ENCODE data around the gene ACSM2A.
"Not testable (repeated sequence)": the region's sequence is repeated elsewhere in the genome, so short reads cannot be mapped to it uniquely, and the experiment has no call there.

ACSM2A gene

DNA sequence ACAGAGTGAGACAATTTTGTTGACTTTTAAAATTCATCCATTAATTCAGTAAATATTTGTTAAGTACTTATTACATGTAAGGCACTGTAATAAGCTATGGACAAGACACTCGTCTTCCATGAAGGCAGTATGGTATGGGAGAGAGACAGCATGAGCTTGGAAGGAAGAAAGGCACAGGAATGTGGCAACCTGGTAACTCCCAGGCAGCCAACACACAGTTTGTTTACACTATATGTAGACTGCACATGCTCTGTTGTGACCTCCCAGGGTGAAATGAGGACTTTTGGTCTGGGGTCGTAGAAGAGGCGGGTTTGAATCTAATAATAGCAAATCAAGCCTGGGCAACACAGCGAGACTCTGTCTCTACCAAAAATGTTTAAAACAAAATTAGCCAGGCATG lies 9.0 kb downstream of the ACSM2A start:
- not testable (repeated sequence) for DNase-seq

DNA sequence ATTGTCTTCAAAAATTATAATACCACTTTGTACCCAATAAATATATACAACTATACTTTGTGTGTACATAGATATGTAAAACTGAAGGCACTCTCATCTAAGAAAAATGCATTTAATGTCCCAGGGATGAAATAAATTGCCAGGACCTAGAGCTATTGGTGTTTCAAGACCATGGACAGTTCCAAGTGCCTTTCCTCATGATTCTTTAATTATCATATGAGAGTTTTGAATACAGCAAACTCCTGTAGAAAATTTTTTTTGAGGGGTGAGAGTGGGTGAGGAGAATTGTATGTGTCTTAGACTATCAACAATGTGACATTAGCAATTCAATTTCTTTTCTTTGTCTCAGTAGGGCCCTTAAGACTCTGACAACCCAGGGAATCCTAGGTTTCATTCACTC lies 17.6 kb downstream of the ACSM2A start:
- DNase-seq = not testable (repeated sequence)

GRCh38 chr16:20469930-20470329 lies 18.6 kb downstream of the ACSM2A start:
- DNase-seq = not testable (repeated sequence)

- not testable (repeated sequence) for DNase-seq
These were observed 19.4 kb downstream of the ACSM2A start for GRCh38 chr16:20470732-20471131.

- DNase-seq = not testable (repeated sequence)
These were observed 25.9 kb downstream of the ACSM2A start for GRCh38 chr16:20477188-20477744.

DNA sequence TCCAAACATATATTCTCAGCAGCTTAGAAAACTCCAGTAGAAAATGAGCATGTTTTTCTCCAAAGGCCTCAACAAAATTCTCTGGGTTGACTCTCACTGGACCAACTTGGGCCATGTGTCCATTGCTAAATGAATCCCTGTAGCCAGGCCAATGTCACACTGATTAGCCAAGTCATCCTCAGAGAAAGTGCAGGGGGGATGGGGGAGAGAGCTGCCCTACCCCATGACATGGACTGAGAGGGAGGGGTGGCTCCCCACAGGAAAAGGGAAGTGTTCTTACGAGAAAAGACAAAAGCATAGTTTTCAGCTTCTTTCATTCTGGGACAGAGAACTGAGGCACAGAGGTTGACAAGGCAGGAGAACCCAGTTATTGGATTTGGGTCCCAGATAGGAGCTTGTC lies 32.7 kb downstream of the ACSM2A start:
- not testable (repeated sequence) for DNase-seq

DNA sequence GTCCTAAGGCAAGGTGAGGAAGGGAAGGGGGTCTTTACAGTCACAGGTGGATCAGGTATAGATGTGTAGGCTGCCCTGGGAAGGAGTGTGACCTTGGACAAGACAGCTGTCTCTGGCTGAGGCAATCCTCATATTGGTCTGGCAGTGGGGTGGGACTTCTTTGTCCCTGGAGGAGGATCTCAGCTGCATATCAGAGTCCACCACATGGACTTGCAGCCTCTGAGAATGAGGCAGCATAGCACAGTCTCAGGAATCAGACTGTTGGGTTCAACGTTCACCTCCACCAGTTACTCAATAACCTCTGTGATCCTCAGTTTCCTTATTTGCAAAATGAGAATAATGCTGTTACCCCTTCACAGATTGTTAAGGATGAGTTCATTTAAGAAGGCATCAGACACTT lies 33.4 kb downstream of the ACSM2A start:
- DNase-seq = no peak

- no peak for DNase-seq
These were observed 34.1 kb downstream of the ACSM2A start for GRCh38 chr16:20485408-20485807.

DNA sequence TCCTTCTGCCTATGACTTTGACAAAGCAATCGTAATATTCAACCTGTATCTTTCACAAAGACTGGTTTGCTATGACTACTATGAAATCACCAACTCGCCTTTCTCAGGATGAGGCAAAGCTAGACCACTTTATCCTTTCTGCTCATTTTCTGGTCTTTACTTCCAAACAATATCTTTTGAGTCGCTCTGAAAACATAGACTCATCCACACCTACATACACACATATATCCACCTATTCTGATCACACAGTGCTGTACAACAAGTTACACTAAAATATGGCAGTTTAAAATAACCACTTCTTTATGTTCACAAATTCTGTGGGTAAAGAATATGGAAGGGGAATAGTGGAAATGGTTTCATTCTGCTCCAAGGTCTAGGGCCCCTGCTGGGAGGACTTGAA lies 39.7 kb downstream of the ACSM2A start:
- DNase-seq = not testable (repeated sequence)

GRCh38 chr16:20491448-20491847 lies 40.1 kb downstream of the ACSM2A start:
- not testable (repeated sequence) for DNase-seq

- no peak for DNase-seq
These were observed 53.1 kb downstream of the ACSM2A start for GRCh38 chr16:20504418-20504817.

DNA sequence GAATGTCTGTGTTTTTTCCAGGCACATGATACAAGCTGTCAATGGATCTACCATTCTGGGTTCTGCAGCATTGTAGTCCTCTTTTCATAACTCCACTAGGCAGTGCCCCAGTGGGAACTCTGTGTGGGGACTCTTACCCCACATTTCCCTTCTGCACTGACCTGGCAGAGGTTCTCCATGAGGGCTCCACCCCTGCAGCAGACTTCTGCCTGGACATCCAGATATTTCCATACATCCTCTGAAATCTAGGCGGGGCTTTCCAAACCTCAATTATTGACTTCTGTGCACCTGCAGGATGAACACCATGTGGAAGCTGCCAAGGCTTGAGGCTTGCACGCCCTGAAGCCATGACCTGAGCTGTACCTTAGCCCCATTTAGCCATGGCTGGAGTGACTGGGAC lies 56.0 kb downstream of the ACSM2A start:
- no peak for DNase-seq

- no peak for DNase-seq
These were observed 59.0 kb downstream of the ACSM2A start for GRCh38 chr16:20510323-20510722.

DNA sequence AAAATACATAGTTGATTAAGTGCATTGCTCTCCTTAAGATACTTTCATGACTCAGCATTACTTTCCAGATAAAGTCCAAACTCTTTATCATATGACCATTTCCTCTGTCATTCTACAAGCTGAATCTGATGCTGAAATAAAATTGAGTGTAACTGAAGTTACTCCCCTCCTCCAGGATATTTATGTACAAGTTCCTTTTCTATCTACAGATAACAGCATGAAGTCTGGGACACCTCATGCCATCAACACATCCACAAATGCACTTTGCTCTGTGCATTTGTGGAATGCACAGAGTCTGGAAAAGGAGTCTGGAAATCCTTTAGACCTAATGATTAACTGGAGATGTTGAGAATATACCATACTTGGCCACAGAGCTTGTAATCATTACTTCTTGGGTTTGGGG lies 64.4 kb downstream of the ACSM2A start:
- DNase-seq = no peak

DNA sequence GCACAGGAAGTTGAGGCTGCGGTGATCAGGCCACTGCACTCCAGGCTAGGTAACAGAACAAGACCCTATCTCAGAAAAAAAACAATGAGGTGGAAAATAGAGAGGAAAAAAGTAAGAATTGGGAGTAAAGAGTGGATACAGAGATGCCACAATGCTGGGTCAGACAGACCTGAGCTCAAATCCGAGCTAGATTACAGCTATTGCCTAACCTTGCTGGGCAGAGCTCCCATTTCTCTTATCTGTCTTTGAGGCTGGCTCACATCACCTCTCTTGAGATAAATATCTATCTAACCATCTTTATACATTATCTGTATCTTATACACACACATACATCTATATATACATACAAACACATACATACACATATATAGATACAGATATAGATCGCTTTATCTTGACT lies 65.8 kb downstream of the ACSM2A start:
- no peak for DNase-seq

- DNase-seq = no peak
These were observed 67.9 kb downstream of the ACSM2A start for GRCh38 chr16:20519231-20519630.

DNA sequence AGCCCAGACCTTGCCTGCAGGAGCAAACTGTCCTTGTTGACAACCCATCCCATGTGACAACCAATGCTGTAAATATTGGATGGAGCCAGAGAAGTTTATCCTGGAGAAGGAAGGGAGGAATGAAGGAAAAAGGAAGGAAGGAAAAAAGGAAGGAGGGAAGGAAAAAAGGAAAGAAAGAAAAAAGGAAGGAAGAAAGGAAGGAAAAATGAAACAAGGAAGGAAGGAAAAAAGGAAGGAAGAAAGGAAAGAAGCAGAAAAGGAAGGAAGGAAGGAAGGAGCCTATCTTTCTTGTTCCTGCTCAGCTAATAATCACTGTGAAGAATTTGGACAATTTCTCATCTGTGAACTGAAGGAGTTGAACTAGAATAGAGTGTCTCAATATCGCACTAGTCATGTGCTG lies 68.8 kb downstream of the ACSM2A start:
- no peak for DNase-seq

DNA sequence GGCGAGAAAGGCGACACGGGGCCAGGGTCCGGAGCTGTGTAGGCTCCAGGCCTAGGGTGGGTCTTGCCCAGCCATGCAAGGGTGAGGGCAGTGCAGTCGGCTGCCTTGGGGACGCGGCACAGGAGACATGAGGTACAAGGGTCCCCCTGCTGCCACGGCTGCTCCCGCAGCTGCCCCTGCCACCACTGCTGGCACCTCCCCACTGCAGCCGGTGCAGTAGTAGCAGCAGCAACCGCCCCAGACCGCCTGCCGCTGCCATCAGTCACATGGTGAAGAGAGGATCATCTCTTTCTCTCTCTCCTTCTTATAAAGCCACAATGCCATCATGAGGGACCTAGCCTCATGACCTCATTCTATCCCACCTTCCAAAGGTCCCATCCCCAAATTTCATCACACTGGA lies 80.5 kb downstream of the ACSM2A start:
- not testable (repeated sequence) for DNase-seq

DNA sequence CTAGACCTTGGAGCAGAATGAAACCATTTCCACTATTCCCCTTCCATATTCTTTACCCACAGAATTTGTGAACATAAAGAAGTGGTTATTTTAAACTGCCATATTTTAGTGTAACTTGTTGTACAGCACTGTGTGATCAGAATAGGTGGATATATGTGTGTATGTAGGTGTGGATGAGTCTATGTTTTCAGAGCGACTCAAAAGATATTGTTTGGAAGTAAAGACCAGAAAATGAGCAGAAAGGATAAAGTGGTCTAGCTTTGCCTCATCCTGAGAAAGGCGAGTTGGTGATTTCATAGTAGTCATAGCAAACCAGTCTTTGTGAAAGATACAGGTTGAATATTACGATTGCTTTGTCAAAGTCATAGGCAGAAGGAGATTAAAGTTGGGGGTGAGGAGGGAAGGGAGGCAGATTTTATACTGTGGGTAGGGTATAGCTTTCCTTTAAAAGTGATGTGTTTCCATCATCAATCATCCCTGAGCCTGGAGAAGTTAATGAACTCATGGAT lies 81.0 kb downstream of the ACSM2A start:
- DNase-seq = not testable (repeated sequence)

- not testable (repeated sequence) for DNase-seq
These were observed 85.3 kb downstream of the ACSM2A start for GRCh38 chr16:20536669-20537068.
